ENCODE data around the gene STAB2. TPM values are rescaled to one million over a fixed set of nuclear protein-coding genes. Genes with fewer than 3 reads are reported as not detected.
A peak's percentile ranks its signal among the peaks of the same experiment; 100 is the strongest.

The STAB2 gene
- total RNA-seq, 8 experiments from 2014 or later = 0.21 TPM; not detected in 7

DNA sequence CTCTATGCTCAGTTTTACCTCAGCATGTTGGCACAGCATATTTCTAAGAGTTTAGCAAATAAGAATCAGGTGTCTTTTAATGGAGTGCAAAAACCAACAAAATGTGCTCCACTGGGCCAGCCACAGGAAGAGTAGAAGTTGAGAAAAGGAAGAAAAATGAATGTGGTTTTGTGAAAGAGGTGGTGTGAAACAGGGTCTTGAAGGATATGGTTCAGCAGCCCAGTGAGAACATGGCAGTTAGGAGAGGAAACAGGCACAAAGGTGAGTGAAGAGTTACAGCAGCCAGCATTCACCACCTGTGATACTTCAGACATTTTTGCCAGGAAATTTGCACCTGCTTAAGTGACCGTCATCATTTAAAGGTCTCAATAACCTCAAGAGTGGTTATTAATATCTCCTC, 2.4 kb downstream of the STAB2 start:
- no peak for ATAC-seq (replicated peaks in 6 of 8)
- 88 to 100% (median 100%) methylated on average over 1 of the region's 1 CpG; no CpG with 5 or more reads in 5 of the 10 experiments for WGBS, 10 experiments
- no peak overlapping the region for H3K27ac ChIP-seq
- in situ Hi-C loops (cut with MboI; ENCODE audit: low pct_unique_long_range_greater_than_20kb in 2 of 9, low sequenced_read_pairs in 9 of 9, unreplicated experiment in 9 of 9) = no loop called here
- H3K4me3 ChIP-seq = no peak overlapping the region
- H3K4me1 ChIP-seq (replicated peaks in 1 of 2) = no peaks in the 10 kb centered on the region

DNA sequence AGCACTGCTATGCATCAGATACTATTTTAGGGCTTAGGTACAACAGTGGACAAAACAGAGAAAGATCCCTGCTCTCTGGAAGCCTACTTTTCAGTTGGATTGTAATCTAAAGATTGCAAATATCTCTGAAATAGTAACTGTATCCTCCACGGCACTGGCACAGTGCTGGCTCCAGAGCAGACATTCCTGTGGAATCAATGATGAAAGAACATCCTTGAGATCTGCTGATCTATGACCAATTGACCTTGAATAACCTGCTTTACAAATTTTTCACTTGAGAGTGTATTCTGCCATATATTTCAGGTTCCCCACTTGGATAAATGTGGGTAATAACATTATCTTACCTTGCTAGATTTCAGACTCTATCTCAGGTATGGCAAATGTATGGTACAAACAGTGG, 3.2 kb downstream of the STAB2 start:
- H3K4me1 ChIP-seq (replicated peaks in 1 of 2) = no peaks in the 10 kb centered on the region
- no peak overlapping the region for H3K27ac ChIP-seq
- WGBS, 10 experiments = 0 to 91% (median 17%) methylated on average over 1 of the region's 1 CpG; no CpG with 5 or more reads in 4 of the 10 experiments
- H3K4me3 ChIP-seq = no peak overlapping the region
- in situ Hi-C loops (cut with MboI; ENCODE audit: low pct_unique_long_range_greater_than_20kb in 2 of 9, low sequenced_read_pairs in 9 of 9, unreplicated experiment in 9 of 9) = no loop called here
- no peak for ATAC-seq (replicated peaks in 6 of 8)

DNA sequence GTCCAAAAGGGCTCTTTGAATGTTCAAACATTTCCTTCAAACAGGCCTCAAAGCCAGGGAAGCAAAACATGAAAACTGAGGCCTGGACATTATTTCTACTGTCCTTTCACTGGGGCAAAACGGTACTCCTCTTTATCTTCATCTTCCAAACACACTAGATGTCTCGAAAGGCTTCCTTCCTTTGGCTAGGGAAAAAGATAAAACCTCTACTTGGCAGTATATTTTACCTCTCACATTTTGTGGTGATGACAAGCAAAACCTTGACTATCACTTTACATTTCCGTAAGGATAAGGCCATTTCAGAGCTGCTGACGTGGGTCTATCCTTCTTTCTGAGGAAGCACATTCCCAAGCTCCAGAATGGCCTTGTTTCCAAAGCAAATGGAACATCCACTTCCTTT, 9.9 kb downstream of the STAB2 start:
- no peaks in the 10 kb centered on the region for H3K4me1 ChIP-seq (replicated peaks in 1 of 2)
- ATAC-seq (replicated peaks in 6 of 8) = no peak
- no peak overlapping the region for H3K4me3 ChIP-seq
- in situ Hi-C loops (cut with MboI; ENCODE audit: low pct_unique_long_range_greater_than_20kb in 2 of 9, low sequenced_read_pairs in 9 of 9, unreplicated experiment in 9 of 9) = no loop called here
- H3K27ac ChIP-seq = no peak overlapping the region
- 7 to 100% (median 77%) methylated on average over 1 to 4 of the region's 4 CpGs for WGBS, 10 experiments

DNA sequence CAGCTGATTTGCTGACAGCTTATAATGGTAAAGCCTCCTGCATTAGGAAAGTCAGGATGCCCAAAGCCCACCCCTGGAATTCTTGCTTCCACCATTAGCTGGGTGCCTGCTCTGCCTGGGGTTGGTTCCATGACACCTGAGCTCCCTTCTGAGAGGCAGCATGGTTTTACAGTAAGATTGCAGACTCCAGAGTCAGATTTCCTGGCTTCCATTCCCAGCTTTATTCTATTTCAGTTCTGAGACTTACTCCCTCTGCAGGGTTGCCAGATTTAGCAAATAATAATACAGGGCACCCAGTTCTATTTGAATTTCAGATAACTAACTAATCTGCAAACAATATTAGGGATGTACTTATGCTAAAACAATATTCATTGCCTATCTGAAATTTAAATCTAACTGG, 12.2 kb downstream of the STAB2 start:
- in situ Hi-C loops (cut with MboI; ENCODE audit: low pct_unique_long_range_greater_than_20kb in 2 of 9, low sequenced_read_pairs in 9 of 9, unreplicated experiment in 9 of 9) = no loop called here
- no peaks in the 10 kb centered on the region for H3K4me1 ChIP-seq (replicated peaks in 1 of 2)
- no peak overlapping the region for H3K27ac ChIP-seq
- no peak overlapping the region for H3K4me3 ChIP-seq
- no peak for ATAC-seq (replicated peaks in 6 of 8)

DNA sequence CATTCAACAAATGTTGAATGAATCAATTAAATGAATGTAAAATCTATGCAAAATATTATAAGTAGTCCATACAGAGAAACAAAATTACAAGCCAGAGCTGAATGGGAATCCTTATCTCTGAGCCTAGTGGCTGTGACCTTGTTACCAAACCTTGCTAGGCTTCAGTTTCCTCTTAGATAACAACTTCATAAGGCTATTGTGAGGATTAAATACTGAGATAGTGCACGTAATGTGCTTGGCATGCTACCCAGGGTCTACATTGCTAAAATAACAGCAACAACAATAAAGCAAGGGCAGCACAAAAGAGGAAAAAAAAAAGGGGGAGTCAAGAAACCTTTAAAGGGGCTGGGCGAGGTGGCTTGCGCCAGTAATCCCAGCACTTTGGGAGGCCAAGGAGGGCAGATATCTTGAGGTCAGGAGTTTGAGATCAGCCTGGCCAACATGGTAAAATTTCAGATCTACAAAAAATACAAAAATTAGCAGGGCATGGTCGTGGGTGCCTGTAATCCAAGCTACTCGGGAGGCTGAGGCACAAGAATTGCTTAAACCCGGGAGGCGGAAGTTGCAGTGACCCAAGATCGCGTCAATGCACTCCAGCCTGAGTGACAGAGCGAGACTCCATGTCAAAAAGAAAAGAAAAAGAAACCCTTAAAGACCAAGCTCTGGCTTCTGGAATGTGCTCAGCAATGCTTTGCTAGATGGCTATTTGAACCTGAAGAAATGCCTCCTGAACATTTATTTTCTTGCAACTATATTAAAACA, 14.1 kb downstream of the STAB2 start:
- 0 to 93% (median 79%) methylated on average over 3 to 8 of the region's 10 CpGs; no CpG with 5 or more reads in 1 of the 10 experiments for WGBS, 10 experiments
- H3K4me3 ChIP-seq = no peak overlapping the region
- no peaks in the 10 kb centered on the region for H3K4me1 ChIP-seq (replicated peaks in 1 of 2)
- no peak for ATAC-seq (replicated peaks in 6 of 8)
- in situ Hi-C loops (cut with MboI; ENCODE audit: low pct_unique_long_range_greater_than_20kb in 2 of 9, low sequenced_read_pairs in 9 of 9, unreplicated experiment in 9 of 9) = no loop called here
- no peak overlapping the region for H3K27ac ChIP-seq

DNA sequence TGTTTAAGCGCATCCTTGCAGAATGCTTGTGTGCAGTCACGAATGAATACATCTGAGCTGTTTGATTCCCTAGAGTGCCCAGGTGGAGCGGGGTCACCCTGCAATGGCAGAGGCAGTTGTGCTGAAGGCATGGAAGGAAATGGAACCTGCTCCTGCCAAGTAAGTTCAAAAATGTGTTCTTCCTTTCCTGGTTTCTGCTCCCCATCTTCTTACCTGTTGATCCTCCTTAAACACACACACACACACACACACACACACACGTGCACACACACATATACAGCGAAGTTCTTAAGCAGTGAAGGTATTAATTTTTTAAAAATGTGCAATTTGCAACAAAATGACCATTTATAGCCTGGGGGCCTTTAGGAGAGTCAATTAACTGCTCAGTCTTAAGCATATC, 33.3 kb downstream of the STAB2 start:
- Histone ChIP-seq H3K4me1 (replicated peaks in 1 of 2) (no peaks in the 10 kb centered on the region), H3K4me3 (no peak overlapping the region), H3K27ac (no peak overlapping the region)
- in situ Hi-C loops (cut with MboI; ENCODE audit: low pct_unique_long_range_greater_than_20kb in 2 of 9, low sequenced_read_pairs in 9 of 9, unreplicated experiment in 9 of 9) = no loop called here
- WGBS, 10 experiments = 17 to 100% (median 84%) methylated on average over 1 to 5 of the region's 5 CpGs; no CpG with 5 or more reads in 1 of the 10 experiments
- no peak for ATAC-seq (replicated peaks in 6 of 8)

DNA sequence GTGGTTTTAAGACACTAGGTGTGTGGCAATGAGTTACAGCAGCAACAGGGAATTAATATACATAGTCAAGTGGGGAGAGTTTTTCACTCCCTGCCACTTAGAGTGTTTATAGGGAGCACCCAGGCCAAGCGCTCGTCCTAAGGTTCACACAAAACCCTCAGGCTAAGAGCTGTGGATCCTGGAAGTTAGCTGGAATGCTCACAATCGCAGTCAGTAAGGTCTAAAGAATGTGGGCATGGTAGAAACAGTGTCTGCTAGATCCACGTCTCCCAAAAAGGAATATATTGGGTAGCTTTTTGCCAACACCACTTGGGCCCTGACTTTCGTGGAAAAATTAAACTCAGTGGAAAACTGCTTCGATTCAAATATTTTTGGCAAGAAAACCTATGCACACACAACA, 36.6 kb downstream of the STAB2 start:
- no peak overlapping the region for H3K4me3 ChIP-seq
- no peak overlapping the region for H3K27ac ChIP-seq
- in situ Hi-C loops (cut with MboI; ENCODE audit: low pct_unique_long_range_greater_than_20kb in 2 of 9, low sequenced_read_pairs in 9 of 9, unreplicated experiment in 9 of 9) = no loop called here
- no peak for ATAC-seq (replicated peaks in 6 of 8)
- H3K4me1 ChIP-seq (replicated peaks in 1 of 2) = peaks cover 0 to 2% of the 10 kb centered on the region in 2 donors
- WGBS, 10 experiments = 19 to 90% (median 80%) methylated on average over 1 to 6 of the region's 6 CpGs; no CpG with 5 or more reads in 1 of the 10 experiments

DNA sequence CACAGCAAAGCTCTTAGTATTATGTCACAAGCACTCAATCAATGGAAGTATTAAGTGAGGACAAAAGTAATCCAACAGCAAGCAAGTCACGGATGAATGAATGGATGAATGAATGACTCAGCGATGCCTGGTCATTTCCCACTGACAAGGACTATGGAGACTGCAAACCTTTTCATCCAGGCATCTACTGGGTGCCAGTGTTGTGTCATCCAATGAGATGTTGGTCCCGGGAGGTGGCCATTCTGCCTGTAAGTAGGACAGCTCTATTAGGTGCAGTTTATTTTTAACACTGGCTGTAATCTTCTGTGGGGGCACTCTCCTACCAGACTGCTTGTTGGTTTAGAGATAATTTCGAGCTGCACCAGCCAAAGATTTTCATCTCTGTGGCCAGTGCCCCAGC, 39.4 kb downstream of the STAB2 start:
- Histone ChIP-seq H3K4me3 (no peak overlapping the region), H3K4me1 (replicated peaks in 1 of 2) (peaks cover 0 to 2% of the 10 kb centered on the region in 2 donors), H3K27ac (no peak overlapping the region)
- peak; percentile 63 to 100 (median 98) for ATAC-seq (replicated peaks in 6 of 8)
- 0 to 64% (median 40%) methylated on average over 1 to 3 of the region's 4 CpGs; no CpG with 5 or more reads in 3 of the 10 experiments for WGBS, 10 experiments
- in situ Hi-C loops (cut with MboI; ENCODE audit: low pct_unique_long_range_greater_than_20kb in 2 of 9, low sequenced_read_pairs in 9 of 9, unreplicated experiment in 9 of 9) = no loop called here

DNA sequence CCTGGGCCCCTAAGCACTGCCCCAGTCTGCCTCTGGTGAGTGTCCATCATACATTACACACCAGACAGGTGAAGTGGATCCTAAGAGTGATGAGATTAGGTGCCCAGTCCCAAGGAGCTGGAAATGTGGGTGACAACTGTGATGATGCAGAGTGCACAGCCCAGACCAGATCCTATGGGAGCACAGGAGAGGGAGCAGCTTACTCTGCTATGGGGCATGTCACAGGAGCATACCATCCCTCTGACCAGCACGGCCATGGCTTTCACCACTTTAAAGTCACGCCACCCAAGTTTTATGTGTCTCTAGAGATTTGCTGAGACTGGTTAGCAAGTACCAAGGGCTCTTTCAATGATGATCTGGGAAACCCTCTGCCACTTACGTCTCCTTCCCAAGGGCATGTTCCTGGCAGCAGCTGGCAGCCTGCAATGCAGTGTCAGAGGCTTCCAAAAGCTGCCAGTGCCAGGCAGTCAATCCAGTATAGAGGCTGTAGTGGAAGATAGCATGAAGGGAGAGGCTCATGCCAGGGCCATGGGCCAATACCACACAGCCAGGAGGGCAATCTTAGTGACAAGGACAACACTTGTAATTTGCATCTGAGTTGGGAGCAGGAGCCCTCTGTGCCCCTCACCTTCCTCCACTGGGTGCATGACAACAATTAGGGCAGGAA, 40.2 kb downstream of the STAB2 start:
- Histone ChIP-seq H3K27ac (no peak overlapping the region), H3K4me1 (replicated peaks in 1 of 2) (peaks cover 0 to 2% of the 10 kb centered on the region in 2 donors), H3K4me3 (no peak overlapping the region)
- in situ Hi-C loops (cut with MboI; ENCODE audit: low pct_unique_long_range_greater_than_20kb in 2 of 9, low sequenced_read_pairs in 9 of 9, unreplicated experiment in 9 of 9) = no loop called here
- no peak for ATAC-seq (replicated peaks in 6 of 8)
- 74 to 100% (median 100%) methylated on average over 1 to 3 of the region's 3 CpGs; no CpG with 5 or more reads in 7 of the 10 experiments for WGBS, 10 experiments

DNA sequence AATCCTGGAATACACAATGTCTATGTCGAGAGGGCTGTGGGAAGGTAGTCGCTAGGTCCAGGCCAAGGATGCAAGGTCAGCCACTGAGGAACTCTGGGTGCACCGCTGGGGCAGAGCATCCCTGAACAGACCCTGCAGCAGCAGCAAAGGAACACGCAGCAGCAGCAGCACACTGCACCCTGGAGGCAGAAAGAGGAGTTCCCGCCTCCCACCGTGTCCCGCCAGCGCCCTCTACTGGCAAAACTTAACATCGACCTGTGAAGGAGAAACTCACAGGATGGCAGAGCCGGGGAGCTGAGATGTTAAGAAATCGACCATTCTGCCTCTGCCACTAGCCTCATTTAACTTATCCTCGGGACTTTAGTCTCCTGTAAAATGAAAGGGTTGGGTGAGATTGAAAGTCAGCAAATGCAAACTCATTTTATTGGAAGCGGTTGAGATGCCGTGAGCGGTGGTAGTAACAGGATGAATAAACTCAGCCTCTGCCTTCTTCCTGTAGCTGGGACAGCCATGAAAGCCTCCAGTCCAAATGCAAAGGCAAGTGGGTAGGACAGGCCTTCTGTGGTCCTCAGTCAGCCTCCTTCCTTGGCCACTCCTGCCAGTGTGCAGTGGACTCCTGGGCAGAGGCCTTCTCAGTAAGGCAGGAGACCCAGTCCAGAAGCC, 45.6 kb downstream of the STAB2 start:
- H3K27ac ChIP-seq = no peak overlapping the region
- 0 to 80% (median 53%) methylated on average over 1 to 13 of the region's 15 CpGs; no CpG with 5 or more reads in 2 of the 10 experiments for whole genome bisulfite sequencing, 10 experiments
- peak in 4 of 8 experiments; percentile 31 to 99 (median 97) for ATAC-seq (replicated peaks in 6 of 8)
- H3K4me1 ChIP-seq (replicated peaks in 1 of 2) = no peaks in the 10 kb centered on the region
- in situ Hi-C loops (cut with MboI; ENCODE audit: low pct_unique_long_range_greater_than_20kb in 2 of 9, low sequenced_read_pairs in 9 of 9, unreplicated experiment in 9 of 9) = no loop called here
- H3K4me3 ChIP-seq = no peak overlapping the region

DNA sequence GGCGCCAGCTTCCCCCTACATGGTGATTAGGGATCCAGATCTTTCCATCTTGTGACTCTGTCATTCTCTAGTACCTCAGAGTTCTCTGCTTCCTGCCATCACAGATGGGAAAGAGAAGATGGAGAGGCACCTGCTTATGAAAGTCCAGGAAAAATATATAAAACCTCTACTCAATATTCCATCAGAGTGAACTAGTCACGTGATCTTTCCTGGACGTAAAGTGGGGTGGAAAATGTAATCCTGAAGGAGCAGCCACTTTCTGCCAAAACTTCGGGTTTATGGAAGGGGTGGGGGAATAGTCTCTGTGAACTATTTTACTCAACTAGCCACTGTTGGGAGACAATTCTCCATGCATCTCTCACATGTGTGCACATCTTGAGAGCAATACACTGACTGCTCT, 47.7 kb downstream of the STAB2 start:
- in situ Hi-C loops (cut with MboI; ENCODE audit: low pct_unique_long_range_greater_than_20kb in 2 of 9, low sequenced_read_pairs in 9 of 9, unreplicated experiment in 9 of 9) = no loop called here
- Histone ChIP-seq H3K27ac (no peak overlapping the region), H3K4me3 (no peak overlapping the region), H3K4me1 (replicated peaks in 1 of 2) (no peaks in the 10 kb centered on the region)
- ATAC-seq (replicated peaks in 6 of 8) = no peak
- 6 to 100% (median 70%) methylated on average over 1 to 4 of the region's 4 CpGs; no CpG with 5 or more reads in 2 of the 10 experiments for WGBS, 10 experiments

DNA sequence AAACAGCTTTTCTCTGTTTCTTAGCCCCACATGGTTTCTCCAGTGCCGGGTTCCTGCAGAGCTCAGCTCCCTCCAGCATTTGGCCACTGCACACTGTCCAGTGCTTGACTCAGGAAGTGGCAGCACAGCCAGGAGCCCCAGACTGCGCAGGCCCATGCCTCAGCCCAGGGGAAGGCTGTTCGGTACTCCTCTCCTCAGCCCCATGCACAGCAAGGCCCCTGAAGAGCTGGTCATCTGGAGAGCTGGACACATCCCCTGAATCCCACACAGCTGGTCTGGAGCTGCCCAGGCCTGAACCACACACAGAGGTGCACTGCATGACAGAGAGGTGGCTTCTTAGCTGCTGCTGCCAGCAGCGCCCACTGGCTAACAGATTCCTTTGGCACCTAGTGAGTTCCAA, 48.3 kb downstream of the STAB2 start:
- Histone ChIP-seq H3K4me1 (replicated peaks in 1 of 2) (no peaks in the 10 kb centered on the region), H3K4me3 (no peak overlapping the region), H3K27ac (no peak overlapping the region)
- 100% methylated on average over 1 to 2 of the region's 4 CpGs; no CpG with 5 or more reads in 7 of the 10 experiments for WGBS, 10 experiments
- in situ Hi-C loops (cut with MboI; ENCODE audit: low pct_unique_long_range_greater_than_20kb in 2 of 9, low sequenced_read_pairs in 9 of 9, unreplicated experiment in 9 of 9) = no loop called here
- no peak for ATAC-seq (replicated peaks in 6 of 8)

DNA sequence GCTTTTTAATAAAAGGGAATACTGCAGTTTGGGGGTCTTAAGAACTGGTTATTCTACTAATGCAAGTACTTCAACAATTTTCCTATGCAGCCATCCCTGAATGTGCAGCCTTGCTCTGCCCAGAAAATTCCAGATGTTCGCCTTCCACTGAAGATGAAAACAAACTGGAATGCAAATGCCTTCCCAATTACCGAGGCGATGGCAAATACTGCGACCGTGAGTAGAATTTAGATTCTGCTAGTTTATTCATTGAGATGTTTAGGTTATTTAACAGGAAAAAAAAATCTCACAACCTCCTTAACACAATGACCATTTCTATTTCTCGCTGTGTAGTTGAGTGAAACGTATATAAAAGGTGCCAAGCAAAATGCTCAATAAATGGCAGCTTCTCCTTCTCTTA, 49.9 kb downstream of the STAB2 start:
- in situ Hi-C loops (cut with MboI; ENCODE audit: low pct_unique_long_range_greater_than_20kb in 2 of 9, low sequenced_read_pairs in 9 of 9, unreplicated experiment in 9 of 9) = no loop called here
- no peak overlapping the region for H3K27ac ChIP-seq
- no peak overlapping the region for H3K4me3 ChIP-seq
- 0 to 90% (median 75%) methylated on average over 1 to 7 of the region's 7 CpGs for WGBS, 10 experiments
- ATAC-seq (replicated peaks in 6 of 8) = peak in 1 of 8 experiments; percentile 49
- no peaks in the 10 kb centered on the region for H3K4me1 ChIP-seq (replicated peaks in 1 of 2)

All from motor neuron (in vitro differentiated cells).